ENCODE measurements around the gene LRP4. TPM values are rescaled to one million over a fixed set of nuclear protein-coding genes. Genes with fewer than 3 reads are reported as not detected.

The LRP4 gene
- total RNA-seq, 2 experiments from 2014 or later = 0.36 to 0.45 TPM

DNA sequence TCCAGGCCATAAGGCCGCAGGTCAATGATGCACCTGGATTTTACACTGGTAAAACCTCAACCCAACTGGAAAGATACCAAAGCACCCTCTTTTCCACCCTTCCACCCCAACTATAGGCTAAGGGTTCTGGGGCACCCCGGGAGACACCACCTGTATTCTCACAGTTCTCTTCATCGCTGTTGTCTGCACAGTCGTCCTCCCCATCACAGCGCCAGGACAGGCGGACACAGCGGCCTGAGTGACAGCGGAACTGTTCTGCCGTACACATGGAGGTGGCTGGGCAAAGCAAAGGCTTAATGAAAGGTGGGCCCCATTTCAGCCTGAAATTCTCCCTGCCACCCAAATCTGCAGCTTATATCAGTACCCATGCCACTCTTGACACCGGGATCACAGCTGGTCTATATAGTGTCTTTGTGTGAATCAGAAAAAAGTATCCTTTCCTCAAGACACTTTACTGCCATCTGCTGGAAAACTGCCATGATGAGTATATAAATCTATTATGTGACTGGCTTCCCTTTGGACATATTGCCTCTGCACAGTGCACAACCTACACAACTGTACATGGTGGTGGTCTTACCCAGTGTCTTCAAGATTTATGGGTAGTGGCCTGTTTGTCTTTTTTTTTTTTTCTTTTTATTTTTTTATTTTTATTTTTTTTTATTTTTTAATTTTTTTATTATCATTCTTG is 21.5 kb downstream of the LRP4 start:
- TF ChIP-seq, protein P1, sequence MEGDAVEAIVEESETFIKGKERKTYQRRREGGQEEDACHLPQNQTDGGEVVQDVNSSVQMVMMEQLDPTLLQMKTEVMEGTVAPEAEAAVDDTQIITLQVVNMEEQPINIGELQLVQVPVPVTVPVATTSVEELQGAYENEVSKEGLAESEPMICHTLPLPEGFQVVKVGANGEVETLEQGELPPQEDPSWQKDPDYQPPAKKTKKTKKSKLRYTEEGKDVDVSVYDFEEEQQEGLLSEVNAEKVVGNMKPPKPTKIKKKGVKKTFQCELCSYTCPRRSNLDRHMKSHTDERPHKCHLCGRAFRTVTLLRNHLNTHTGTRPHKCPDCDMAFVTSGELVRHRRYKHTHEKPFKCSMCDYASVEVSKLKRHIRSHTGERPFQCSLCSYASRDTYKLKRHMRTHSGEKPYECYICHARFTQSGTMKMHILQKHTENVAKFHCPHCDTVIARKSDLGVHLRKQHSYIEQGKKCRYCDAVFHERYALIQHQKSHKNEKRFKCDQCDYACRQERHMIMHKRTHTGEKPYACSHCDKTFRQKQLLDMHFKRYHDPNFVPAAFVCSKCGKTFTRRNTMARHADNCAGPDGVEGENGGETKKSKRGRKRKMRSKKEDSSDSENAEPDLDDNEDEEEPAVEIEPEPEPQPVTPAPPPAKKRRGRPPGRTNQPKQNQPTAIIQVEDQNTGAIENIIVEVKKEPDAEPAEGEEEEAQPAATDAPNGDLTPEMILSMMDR (IDR thresholded peaks at IDR 0.05) = peak; percentile 35
- no peak for DNase-seq
- intact Hi-C loops (cut with micrococcal nuclease) = no loop called here
- H3K9me3 Mint-ChIP-seq = no peaks in the 10 kb centered on the region
- no peak overlapping the region for H3K27ac Mint-ChIP-seq
- ChIA-PET CTCF (interaction anchor here (0.9 to 1.4 kb wide), 5 partner anchors 16 to 264 kb away, joined by 3 to 4 read pairs (median 3); no protein-coding TSS in a partner anchor), POLR2A (no interaction called here)
- H3K4me1 Mint-ChIP-seq (ENCODE audit: low read depth) = no peaks in the 10 kb centered on the region
- no peaks in the 10 kb centered on the region for H3K27me3 Mint-ChIP-seq
- no peak overlapping the region for H3K4me3 Mint-ChIP-seq
- H3K36me3 Mint-ChIP-seq (ENCODE audit: low read depth) = no peaks in the 10 kb centered on the region
- no peak for ATAC-seq

DNA sequence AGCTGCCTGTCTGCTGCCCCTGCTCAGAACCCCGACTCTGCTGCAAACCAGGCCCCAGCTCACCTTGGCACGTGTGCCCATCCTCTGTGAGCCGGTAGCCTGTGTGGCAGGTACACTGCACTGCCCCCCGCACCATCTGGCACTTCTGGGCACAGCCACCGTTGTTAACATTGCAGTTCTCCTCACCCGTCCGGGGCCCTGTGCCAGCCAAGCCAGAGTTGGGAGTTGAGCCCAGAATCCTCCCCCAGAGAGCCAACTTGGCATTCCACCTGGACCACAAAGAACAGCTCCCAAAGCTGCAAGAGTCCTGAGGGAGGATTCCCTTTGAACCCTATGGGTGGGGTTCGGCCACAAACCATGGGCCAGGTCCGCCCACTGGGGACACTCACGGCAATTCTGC is 22.5 kb downstream of the LRP4 start:
- H3K36me3 Mint-ChIP-seq (ENCODE audit: low read depth) = no peaks in the 10 kb centered on the region
- no peaks in the 10 kb centered on the region for H3K4me1 Mint-ChIP-seq (ENCODE audit: low read depth)
- ChIA-PET POLR2A (no interaction called here), CTCF (interaction anchor here (0.5 to 2.3 kb wide), 7 partner anchors 239 to 279 kb away, joined by 3 to 9 read pairs (median 4); partner anchors contain the start of genes ATG13 and HARBI1)
- DNase-seq = no peak
- H3K4me3 Mint-ChIP-seq = no peak overlapping the region
- TF ChIP-seq, protein P1 (IDR thresholded peaks at IDR 0.05) = no peak
- H3K9me3 Mint-ChIP-seq = no peaks in the 10 kb centered on the region
- H3K27ac Mint-ChIP-seq = no peak overlapping the region
- intact Hi-C loops (cut with micrococcal nuclease) = no loop called here
- no peaks in the 10 kb centered on the region for H3K27me3 Mint-ChIP-seq
- ATAC-seq = no peak

DNA sequence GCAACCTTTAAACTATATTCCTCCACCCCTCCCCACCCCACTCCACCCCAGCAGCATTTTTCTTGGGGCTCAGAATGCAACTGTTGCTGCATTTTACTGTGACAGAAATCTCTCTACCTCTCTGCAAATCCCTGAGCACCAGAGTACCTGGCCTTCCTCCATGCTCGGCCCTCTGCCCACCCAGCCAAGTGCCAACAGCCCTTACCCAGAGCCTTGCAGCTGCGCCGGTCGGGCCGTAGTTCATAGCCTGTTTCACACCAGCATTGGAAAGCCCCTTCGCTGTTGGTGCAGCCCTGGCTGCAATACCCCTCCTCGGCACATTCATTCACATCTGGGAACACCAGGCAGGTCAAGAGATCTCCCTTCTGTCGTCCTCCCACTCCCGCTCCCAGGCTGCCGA is 23.4 kb downstream of the LRP4 start:
- ATAC-seq = no peak
- no peak for DNase-seq
- Mint-ChIP-seq H3K4me1 (ENCODE audit: low read depth) (no peaks in the 10 kb centered on the region), H3K4me3 (no peak overlapping the region), H3K36me3 (ENCODE audit: low read depth) (no peaks in the 10 kb centered on the region), H3K27ac (no peak overlapping the region), H3K9me3 (no peaks in the 10 kb centered on the region), H3K27me3 (no peaks in the 10 kb centered on the region)
- TF ChIP-seq, protein P1 (IDR thresholded peaks at IDR 0.05) = no peak
- CTCF ChIA-PET = interaction anchor here (1.2 to 2.3 kb wide), 2 partner anchors 258 to 267 kb away, joined by 4 to 9 read pairs; no protein-coding TSS in a partner anchor
- intact Hi-C loops (cut with micrococcal nuclease) = no loop called here
- POLR2A ChIA-PET = interaction anchor here (0.9 to 1.1 kb wide), 2 partner anchors 13 to 111 kb away, joined by 3 read pairs; no protein-coding TSS in a partner anchor

DNA sequence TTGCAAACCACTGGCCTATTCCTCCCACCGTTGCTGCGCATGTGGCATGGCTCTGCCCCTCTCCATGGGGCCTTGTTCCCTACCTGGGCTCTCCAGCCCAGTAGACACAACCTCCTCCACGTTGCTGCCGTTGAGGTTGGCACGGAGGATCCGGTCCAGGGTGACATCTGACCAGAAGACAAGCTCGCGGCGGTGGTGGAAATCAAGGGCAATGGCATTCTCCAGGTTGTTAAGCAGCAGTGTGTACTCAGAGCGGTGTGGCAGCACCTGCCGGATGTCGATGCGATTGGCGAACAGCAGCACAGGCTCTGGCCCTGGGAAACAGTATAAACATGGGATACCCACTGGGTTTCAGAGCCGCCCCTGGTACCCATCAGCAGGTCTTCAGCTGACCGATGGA is 23.8 kb downstream of the LRP4 start:
- H3K36me3 Mint-ChIP-seq (ENCODE audit: low read depth) = no peaks in the 10 kb centered on the region
- no peak for DNase-seq
- ATAC-seq = no peak
- CTCF ChIA-PET = interaction anchor here (2.3 kb wide), 1 partner anchor 258 kb away, joined by 9 read pairs; no protein-coding TSS in a partner anchor
- intact Hi-C loops (cut with micrococcal nuclease) = no loop called here
- no peaks in the 10 kb centered on the region for H3K27me3 Mint-ChIP-seq
- POLR2A ChIA-PET = interaction anchor here (0.9 to 1.1 kb wide), 2 partner anchors 13 to 112 kb away, joined by 3 read pairs; no protein-coding TSS in a partner anchor
- H3K4me1 Mint-ChIP-seq (ENCODE audit: low read depth) = no peaks in the 10 kb centered on the region
- TF ChIP-seq, protein P1 (IDR thresholded peaks at IDR 0.05) = no peak
- H3K4me3 Mint-ChIP-seq = no peak overlapping the region
- H3K27ac Mint-ChIP-seq = no peak overlapping the region
- H3K9me3 Mint-ChIP-seq = no peaks in the 10 kb centered on the region

DNA sequence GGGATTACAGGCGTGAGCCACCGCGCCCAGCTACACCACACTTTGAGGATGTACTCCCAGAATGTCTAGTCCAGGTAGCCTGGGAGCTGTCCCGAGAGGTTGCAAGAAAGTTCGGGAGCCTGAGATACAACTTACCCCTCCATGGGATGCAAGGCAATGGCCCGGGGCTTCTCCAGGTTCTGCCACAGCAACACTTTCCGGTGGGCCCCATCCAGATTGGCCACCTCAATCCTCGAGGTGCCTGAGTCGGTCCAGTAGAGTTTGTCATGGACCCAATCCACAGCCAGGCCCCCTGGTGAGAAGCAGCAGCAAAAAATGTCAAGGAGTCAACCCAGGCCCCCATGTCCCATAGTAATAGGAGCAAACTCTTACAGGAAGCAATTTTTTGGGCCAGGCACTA is 25.5 kb downstream of the LRP4 start:
- Mint-ChIP-seq H3K4me3 (no peak overlapping the region), H3K27me3 (no peaks in the 10 kb centered on the region), H3K36me3 (ENCODE audit: low read depth) (no peaks in the 10 kb centered on the region), H3K27ac (no peak overlapping the region), H3K9me3 (no peaks in the 10 kb centered on the region), H3K4me1 (ENCODE audit: low read depth) (no peaks in the 10 kb centered on the region)
- no peak for DNase-seq
- intact Hi-C loops (cut with micrococcal nuclease) = no loop called here
- CTCF ChIA-PET = interaction anchor here (1.4 to 3.9 kb wide), 2 partner anchors 24 to 261 kb away, joined by 3 to 38 read pairs; no protein-coding TSS in a partner anchor
- ATAC-seq = no peak
- POLR2A ChIA-PET = no interaction called here
- TF ChIP-seq, protein P1 (IDR thresholded peaks at IDR 0.05) = no peak
